HG02981 (cell line): ENCODE measurements around the gene CSRP2.

Experiments used
- ATAC-seq: cut with Tn5 transposase; IDR thresholded peaks from one replicate; pipeline ENCODE4 v1.9.1; 2021; ENCODE audit warnings: mild to moderate bottlenecking, moderate library complexity; ENCODE audit not compliant: unreplicated experiment

CSRP2 gene

DNA sequence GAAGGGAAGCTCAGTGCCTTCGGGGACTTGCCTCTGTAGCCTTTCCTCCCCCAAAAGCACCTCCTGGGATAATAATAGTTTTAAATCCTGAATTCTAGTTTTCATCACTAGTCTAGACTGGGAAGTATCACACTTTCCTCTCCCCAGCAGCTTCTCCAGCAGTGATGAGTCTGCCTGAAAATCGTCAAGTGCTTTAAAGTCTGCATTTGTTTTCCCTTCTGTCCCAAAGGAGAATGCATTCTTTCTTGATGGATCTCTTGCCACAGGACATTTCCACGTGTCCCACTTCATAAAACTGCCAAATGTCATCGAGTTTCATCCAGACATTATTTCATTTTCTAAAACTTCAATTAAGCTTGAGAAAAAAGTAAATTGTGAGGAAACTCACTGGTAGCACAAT is 15.0 kb downstream of the CSRP2 start:
- ATAC-seq, result no peak

DNA sequence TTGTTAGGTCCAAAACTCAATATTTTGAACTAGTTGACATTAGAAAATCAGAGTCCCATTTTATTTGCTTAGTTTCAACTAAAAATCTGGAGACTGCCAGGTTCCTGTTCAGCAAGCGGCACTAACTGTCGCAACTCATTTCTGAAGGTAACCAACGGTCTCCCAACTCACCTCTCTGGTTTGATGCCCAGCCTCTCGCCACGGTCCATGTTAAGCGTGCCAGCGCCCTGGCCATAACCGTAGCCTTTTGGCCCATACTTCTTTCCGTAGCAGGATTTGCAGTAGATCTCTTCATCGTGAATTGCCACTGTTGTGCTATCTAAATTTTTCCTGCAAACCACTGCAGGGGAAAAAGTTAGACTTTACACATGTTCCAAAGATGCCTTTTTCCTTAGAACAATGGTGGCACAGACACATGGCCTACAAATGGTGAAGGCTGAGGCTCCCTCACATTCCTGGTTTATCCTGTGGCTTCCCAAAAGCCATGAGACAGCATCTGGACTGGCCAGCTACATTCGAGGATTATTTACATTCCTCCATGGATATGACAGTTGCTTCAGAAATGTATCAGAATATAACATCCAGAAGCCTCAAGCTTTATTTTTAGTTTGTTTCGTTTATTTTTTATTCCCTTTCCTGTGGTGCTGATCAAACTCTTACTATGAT is 15.7 kb downstream of the CSRP2 start:
- no peak for ATAC-seq

DNA sequence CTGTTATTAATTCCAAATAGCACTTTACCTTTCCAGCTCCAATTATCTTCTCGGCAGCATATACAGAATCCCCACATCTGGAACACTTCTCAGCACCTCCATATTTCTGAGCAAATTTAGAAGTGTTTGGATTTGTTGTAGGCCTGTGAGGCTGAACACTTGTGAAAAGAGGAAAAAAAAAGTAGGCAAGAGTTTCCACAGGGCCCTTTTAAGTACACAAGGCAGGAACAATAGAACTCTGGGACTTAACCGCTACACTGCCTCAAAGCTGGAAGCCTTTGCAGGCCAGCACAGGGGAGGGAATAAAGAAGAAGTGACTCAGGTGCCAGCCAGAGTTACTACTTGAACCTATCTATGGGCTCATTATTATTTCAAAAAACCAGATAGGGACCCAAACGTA is 18.6 kb downstream of the CSRP2 start:
- ATAC-seq, result no peak

DNA sequence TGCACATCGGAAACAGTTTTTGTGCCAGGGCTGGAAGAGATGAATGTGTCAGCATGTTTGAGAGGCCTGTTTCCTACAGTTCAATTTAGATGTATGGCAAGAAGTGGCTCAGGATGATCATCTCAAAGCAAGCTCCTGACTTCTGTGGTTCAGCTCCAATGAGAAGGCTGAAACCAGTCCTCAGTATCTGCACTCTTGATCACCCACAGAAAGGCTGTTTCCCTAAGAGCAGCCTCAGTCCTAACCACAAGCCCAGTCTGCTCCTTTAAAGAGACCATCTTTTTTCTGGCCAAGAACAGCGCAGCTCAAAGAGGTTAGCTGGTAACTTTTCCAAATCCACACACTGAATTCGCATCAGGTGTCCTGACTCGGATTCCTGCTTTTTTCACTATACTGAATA is 19.2 kb downstream of the CSRP2 start:
- peak; percentile 61 for ATAC-seq

DNA sequence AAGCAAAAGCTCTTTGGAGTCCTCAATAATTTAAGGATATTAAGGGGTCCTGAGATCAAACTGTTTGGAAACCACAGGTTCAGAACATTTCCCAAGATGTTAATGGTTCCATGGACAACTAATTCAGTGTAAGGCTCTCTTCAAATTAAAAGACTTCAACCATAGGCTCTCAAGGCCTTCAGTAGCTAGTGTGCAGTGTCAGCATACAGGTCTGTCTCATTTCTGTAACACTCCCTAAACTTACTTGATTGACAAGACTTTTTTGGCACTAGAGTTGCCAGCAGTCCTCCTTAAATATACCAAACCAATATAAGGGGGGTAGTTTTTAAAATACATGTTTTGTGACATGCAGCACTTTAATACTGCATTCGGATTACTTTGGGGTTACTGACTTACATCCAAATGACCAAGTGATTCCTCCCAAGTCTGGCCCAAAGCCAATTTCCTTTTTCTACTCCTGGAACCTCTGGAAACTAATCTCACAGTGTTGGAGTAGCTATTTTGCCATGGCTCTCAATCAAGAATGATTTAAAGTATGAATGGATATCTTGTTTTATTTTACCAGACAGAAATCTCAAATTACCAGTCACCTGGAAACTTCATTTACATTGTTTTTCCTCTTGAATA is 22.7 kb downstream of the CSRP2 start:
- no peak for ATAC-seq

DNA sequence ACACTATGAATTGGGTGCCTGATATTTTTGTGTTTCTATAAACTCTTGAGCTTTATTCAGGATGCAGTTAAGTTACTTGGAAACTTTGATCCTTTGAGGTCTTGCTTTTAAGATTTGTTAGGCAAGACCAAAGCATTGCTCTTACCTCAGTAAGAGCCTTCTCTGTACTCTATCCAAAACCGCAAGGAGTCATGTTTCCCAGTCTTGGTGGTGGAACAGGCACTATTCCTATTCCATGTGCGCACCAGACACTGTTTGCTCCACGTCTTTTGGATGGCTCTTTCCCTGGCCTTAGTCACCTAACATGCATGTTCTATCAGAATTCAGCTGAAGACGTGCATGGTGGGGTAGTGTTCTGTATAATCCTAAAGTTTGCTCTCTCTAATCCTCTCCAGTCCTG is 23.5 kb downstream of the CSRP2 start:
- ATAC-seq, result no peak

DNA sequence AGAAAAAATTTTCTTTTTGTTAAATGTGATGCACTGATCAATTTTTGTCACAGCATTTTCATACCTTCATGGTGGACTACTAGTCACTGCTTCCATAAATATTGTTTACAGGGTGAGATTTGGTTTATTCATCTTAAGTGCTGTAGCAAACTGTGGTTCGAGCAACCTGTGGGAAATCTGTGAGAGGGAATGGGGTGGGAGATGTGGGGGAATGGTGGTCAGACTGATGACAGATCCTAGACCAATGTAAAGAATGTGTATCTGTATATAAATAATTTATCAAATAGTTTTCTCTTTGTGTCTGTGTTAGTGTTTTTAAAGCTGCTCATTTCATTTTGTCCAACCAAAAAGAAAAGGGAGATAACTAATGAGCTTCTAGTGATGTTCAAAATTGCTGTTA is 26.7 kb downstream of the CSRP2 start:
- no peak for ATAC-seq

DNA sequence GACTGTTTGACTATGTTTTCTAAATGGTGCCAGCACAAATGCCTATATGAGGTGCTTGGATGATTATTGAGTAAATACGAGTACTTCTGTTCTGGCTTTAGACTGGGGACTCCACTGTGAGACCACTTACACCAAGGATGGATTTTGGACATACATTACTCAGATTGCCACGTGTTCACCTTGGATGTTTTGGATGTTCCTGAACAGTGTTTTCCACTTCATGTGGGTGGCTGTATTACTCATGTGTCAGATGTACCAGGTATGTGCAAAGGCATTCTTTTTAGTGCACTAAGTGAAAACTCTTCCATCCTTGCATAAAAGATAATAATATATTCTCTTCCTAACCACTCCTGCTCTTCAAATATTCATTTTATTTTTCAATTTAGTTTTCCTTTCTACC is 30.7 kb downstream of the CSRP2 start:
- ATAC-seq, result no peak

DNA sequence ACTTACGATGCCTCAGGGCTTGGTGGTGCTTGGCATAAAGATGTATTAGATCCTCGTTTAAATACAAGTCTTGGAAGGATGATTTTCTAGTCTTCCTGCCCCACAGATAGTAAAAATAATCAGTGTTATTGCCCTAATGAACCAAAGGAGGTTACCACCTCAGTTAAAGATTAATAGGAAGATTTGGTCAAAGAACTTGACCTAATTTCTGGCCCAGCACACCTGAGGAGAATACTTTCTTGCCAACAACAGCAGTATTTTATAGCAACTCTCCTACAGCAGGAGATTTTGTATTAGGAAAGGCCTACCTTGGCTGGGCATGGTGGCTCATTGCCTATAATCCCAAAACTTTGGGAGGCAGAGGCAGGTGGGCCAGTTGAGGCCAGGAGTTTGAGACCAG is 31.6 kb downstream of the CSRP2 start:
- ATAC-seq, result no peak

DNA sequence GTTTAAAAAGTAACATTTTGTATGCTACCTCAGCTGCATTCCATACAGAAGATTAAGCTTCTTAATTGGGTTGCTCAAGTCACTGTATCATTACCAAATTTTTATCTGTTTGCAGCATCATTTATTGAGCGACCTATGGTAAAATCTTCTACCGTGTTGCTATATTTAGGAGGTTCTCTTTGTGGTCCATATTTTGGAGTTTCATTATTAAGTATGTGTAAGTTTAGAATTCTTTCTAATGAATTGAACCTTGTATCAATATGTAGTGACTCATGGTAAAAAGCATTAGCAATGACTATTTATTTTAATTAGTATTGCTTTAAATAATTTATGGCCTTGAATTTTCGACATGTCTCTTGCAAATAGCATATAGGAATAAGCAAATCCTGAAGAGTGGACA is 42.2 kb downstream of the CSRP2 start:
- ATAC-seq, result no peak

DNA sequence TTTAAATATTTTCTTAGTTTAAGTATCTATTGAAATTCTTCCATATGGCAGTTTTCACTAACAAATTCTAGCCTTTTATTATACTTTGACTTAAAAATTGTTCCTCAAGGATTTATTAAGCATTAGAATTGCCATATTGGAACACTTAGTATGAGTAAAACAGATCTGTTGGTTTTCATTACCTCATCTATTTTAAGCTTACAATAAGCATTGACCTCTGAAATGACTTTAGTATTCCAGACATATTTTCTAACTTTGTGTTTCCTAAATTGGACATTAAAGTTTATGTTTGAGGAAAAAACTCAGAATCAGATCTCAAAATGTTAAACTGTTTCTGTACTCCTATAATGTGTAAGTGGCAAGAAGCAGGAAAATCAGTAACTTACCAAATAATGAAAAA is 48.4 kb downstream of the CSRP2 start:
- ATAC-seq, result no peak

DNA sequence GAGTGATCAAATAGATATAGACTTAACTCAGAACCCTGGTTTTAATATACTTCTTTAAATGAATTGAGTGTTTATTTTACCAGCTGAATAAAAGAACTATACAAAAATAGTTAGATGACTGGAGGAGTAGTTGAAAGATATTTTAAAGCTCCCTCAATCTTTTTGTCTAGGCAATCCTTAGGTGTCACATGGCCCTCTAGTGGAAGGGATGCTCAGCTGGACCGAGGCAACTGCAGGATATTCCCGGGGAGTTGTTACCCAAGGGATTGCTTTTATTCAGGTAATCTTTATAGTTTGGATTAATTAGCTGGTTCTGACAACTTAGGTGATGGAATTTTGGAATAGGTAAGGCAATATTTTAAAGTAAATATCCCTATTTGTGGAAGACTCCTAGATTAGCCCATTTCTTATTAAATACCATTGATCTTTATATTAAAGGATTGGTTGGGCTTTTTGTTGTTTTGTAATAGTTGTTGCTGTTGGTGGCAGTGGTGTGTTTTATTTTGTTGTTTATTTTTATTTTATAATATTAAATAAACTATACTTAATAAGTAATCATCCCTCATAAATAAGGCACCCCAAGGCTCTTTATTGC is 57.8 kb downstream of the CSRP2 start:
- no peak for ATAC-seq

DNA sequence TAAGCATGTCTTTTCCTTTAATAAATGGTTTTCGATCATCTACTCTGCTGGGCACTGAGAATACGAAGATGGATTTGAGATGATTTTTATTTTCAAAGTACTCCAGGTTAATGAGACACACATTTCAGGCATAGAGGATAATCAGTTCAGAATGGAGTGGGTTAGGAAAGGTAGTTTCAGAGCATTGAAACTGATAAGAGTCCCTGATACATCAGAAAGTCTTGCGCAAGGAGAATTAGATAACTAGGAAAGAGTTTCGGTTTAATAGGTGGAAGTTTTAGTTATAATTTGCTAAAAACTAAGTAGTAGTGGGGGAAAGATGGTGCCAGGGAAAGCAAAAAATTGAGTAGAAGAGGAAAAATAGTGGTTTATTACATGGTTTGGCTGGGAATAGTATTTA is 64.8 kb downstream of the CSRP2 start:
- no peak for ATAC-seq

DNA sequence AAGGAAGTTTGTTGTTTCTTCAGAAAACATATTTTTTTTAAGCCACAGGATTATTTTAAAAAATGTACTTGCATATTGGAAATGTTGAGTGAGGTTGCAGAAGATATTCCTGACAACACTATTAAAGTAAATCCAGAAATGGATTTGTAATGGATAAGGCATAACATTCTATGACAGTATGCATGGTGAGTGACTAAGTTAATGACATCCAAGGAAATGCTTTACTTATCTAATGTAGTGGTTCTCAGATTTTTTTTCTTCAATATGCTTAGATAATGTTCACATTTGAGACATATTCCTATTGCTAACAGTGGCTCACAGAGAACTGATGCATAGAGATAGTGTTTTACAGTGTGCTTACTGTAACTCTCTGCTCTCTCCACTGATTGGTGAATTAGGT is 65.6 kb downstream of the CSRP2 start:
- ATAC-seq, result no peak

DNA sequence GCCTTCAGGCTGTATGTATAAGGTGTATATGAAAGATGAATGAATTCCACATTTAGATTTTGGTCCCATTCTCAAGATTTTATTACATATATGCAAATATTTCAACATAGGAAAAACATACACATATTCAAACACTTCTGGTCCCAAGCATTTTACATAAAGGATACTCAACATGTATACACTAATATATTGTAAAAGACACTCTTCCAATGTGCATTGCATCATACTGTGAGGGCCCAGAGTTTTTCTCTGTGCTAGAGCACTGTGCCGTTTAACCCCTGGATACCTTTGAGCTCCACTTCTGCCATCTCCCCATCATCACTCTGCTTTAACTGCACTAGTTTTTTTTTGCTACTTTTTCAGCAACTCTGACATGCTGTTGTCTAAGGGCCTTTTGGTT is 66.8 kb downstream of the CSRP2 start:
- ATAC-seq, result no peak

DNA sequence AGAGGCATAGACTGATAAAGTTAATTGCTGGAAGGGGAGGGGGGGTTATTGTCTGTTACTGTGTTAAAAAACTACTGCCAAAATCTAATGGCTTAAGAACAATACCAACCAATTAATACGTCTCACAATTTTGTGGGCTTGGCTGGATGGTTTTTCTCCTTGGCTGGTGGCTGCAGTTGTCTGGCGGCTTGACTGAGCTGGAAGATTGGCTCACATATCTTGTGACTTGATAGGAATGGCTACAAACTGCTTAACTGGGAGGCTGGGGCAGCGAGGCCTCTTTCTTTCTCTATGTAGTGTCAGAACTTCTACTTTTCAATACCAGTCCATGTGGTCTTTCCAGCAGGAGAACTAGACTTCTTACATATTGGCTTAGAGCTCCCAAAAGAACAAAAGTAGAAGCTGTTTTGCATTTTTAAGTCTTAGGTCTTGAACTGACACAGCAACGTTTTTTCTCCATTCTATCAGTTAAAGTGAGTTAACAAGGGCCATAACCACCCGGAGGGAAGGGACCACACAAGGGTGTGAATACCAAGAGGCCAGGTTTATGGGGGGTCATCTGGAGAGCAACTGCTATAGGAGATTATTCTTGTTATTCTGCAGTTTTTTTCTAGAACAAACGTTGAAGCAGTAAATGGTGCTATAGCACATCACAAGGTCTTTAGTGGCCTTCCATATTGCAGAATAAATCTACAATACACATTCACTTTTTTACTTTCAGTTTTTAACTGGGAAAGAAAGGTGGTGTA is 68.0 kb downstream of the CSRP2 start:
- ATAC-seq, result no peak
